ENCODE results near the gene AKR1C3. TPM values are rescaled to one million over a fixed set of nuclear protein-coding genes. Genes with fewer than 3 reads are reported as not detected.
"Not testable (repeated sequence)": the region's sequence is repeated elsewhere in the genome, so short reads cannot be mapped to it uniquely, and the experiment has no call there.

The AKR1C3 gene
- total RNA-seq, 1 donor from 2014 or later = 0.89 TPM

GRCh38 chr10:5135581-5135980, 41.4 kb downstream of the AKR1C3 start:
- Mint-ChIP-seq H3K9me3 (ENCODE audit: unreplicated experiment) (peaks cover 25% of the 10 kb centered on the region), H3K4me3 (ENCODE audit: unreplicated experiment) (no peak overlapping the region), H3K4me1 (ENCODE audit: unreplicated experiment) (no peaks in the 10 kb centered on the region), H3K27me3 (ENCODE audit: unreplicated experiment) (no peaks in the 10 kb centered on the region), H3K36me3 (ENCODE audit: unreplicated experiment) (no peaks in the 10 kb centered on the region), H3K27ac (ENCODE audit: unreplicated experiment) (no peak overlapping the region)
- DNase-seq (ENCODE audit: extremely low spot score, unreplicated experiment) = no peak
- no peak for TF ChIP-seq CTCF (IDR thresholded peaks at IDR 0.05)

GRCh38 chr10:5136468-5137087, 42.4 kb downstream of the AKR1C3 start:
- DNase-seq (ENCODE audit: extremely low spot score, unreplicated experiment) = no peak
- Mint-ChIP-seq H3K4me3 (ENCODE audit: unreplicated experiment) (no peak overlapping the region), H3K27ac (ENCODE audit: unreplicated experiment) (no peak overlapping the region), H3K9me3 (ENCODE audit: unreplicated experiment) (peaks cover 25% of the 10 kb centered on the region), H3K27me3 (ENCODE audit: unreplicated experiment) (no peaks in the 10 kb centered on the region), H3K36me3 (ENCODE audit: unreplicated experiment) (no peaks in the 10 kb centered on the region), H3K4me1 (ENCODE audit: unreplicated experiment) (no peaks in the 10 kb centered on the region)
- TF ChIP-seq CTCF (IDR thresholded peaks at IDR 0.05) = no peak

GRCh38 chr10:5137699-5138098, 43.5 kb downstream of the AKR1C3 start:
- H3K27ac Mint-ChIP-seq (ENCODE audit: unreplicated experiment); DNase-seq (ENCODE audit: extremely low spot score, unreplicated experiment); H3K4me1 Mint-ChIP-seq (ENCODE audit: unreplicated experiment); H3K36me3 Mint-ChIP-seq (ENCODE audit: unreplicated experiment); H3K4me3 Mint-ChIP-seq (ENCODE audit: unreplicated experiment); H3K27me3 Mint-ChIP-seq (ENCODE audit: unreplicated experiment): not testable (repeated sequence)
- peaks cover 29% of the 10 kb centered on the region for H3K9me3 Mint-ChIP-seq (ENCODE audit: unreplicated experiment)

GRCh38 chr10:5142199-5142598, 48.0 kb downstream of the AKR1C3 start:
- H3K9me3 Mint-ChIP-seq (ENCODE audit: unreplicated experiment) = peaks cover 27% of the 10 kb centered on the region
- no peak for TF ChIP-seq CTCF (IDR thresholded peaks at IDR 0.05)
- no peak overlapping the region for H3K4me3 Mint-ChIP-seq (ENCODE audit: unreplicated experiment)
- no peaks in the 10 kb centered on the region for H3K4me1 Mint-ChIP-seq (ENCODE audit: unreplicated experiment)
- H3K27ac Mint-ChIP-seq (ENCODE audit: unreplicated experiment) = no peak overlapping the region
- no peak for DNase-seq (ENCODE audit: extremely low spot score, unreplicated experiment)
- H3K36me3 Mint-ChIP-seq (ENCODE audit: unreplicated experiment) = no peaks in the 10 kb centered on the region
- H3K27me3 Mint-ChIP-seq (ENCODE audit: unreplicated experiment) = no peaks in the 10 kb centered on the region

- H3K4me3 Mint-ChIP-seq (ENCODE audit: unreplicated experiment) = no peak overlapping the region
- no peak overlapping the region for H3K27ac Mint-ChIP-seq (ENCODE audit: unreplicated experiment)
- no peak for TF ChIP-seq CTCF (IDR thresholded peaks at IDR 0.05)
- peaks cover 18% of the 10 kb centered on the region for H3K9me3 Mint-ChIP-seq (ENCODE audit: unreplicated experiment)
- no peaks in the 10 kb centered on the region for H3K4me1 Mint-ChIP-seq (ENCODE audit: unreplicated experiment)
- no peak for DNase-seq (ENCODE audit: extremely low spot score, unreplicated experiment)
- H3K27me3 Mint-ChIP-seq (ENCODE audit: unreplicated experiment) = no peaks in the 10 kb centered on the region
- H3K36me3 Mint-ChIP-seq (ENCODE audit: unreplicated experiment) = no peaks in the 10 kb centered on the region
These were observed 48.9 kb downstream of the AKR1C3 start for GRCh38 chr10:5143137-5143536.

GRCh38 chr10:5146920-5147254, 52.7 kb downstream of the AKR1C3 start:
- H3K27me3 Mint-ChIP-seq (ENCODE audit: unreplicated experiment) = no peaks in the 10 kb centered on the region
- no peak overlapping the region for H3K27ac Mint-ChIP-seq (ENCODE audit: unreplicated experiment)
- H3K4me3 Mint-ChIP-seq (ENCODE audit: unreplicated experiment) = no peak overlapping the region
- H3K36me3 Mint-ChIP-seq (ENCODE audit: unreplicated experiment) = no peaks in the 10 kb centered on the region
- peaks cover 22% of the 10 kb centered on the region for H3K9me3 Mint-ChIP-seq (ENCODE audit: unreplicated experiment)
- no peak for TF ChIP-seq CTCF (IDR thresholded peaks at IDR 0.05)
- H3K4me1 Mint-ChIP-seq (ENCODE audit: unreplicated experiment) = no peaks in the 10 kb centered on the region
- no peak for DNase-seq (ENCODE audit: extremely low spot score, unreplicated experiment)

All from osteocyte (in vitro differentiated cells).